Astrocyte (in vitro differentiated cells and primary cell): ENCODE data around the gene PLA1A.

Experiments
- EZH2 ChIP-seq: IDR thresholded peaks from 2 replicates; pipeline ENCODE4 v1.6.1; 2012; ENCODE audit warnings: mild to moderate bottlenecking, low read length, inconsistent platforms; ENCODE audit not compliant: insufficient read depth
- TF ChIP-seq, protein P1 (sequence below): IDR thresholded peaks from 2 replicates; pipeline ENCODE4 v1.5.1; 2011; ENCODE audit warnings: low read depth, mild to moderate bottlenecking, inconsistent platforms, low read length, moderate library complexity; ENCODE audit not compliant: insufficient read depth

DNA sequence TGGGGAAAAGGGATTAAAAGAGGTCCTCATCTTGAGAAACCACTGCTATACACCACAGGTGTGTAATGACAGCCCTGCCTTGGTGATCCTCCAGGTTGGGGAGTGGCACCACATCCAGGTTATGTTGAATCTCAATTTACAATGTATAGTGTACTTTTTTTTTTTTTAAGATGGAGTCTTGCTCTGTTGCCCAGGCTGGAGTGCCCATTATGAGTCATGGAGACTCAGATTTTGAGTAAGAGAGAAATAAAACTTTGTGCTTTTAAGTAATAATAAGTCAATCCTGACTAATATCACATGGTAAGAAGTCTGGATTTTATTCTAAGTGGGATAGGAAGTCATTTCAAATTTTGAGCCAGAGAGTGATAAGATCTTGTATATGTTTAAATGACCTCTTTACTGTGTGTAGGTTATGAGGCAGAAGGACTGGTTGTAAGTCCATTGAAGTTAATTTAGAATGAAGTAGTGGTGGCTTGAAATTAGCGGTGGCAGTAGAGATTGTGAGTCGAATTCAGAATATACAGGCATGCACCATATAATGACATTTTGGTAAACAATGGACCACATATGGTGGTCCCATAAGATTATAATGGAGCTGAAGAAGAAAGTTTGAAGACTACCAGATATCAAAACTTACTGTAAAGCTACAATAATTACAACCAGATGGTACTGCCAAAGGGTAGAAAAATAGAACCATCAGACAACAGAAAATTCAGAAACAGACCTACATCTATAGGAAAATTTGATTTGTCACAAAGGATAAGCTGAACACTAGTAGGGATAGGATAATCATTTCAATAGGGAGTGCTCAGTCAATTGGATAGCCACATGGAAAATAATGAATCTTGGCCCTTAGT is 42.0 kb downstream of the PLA1A start:
- TF ChIP-seq, protein P1, sequence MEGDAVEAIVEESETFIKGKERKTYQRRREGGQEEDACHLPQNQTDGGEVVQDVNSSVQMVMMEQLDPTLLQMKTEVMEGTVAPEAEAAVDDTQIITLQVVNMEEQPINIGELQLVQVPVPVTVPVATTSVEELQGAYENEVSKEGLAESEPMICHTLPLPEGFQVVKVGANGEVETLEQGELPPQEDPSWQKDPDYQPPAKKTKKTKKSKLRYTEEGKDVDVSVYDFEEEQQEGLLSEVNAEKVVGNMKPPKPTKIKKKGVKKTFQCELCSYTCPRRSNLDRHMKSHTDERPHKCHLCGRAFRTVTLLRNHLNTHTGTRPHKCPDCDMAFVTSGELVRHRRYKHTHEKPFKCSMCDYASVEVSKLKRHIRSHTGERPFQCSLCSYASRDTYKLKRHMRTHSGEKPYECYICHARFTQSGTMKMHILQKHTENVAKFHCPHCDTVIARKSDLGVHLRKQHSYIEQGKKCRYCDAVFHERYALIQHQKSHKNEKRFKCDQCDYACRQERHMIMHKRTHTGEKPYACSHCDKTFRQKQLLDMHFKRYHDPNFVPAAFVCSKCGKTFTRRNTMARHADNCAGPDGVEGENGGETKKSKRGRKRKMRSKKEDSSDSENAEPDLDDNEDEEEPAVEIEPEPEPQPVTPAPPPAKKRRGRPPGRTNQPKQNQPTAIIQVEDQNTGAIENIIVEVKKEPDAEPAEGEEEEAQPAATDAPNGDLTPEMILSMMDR: no peak
- TF ChIP-seq EZH2: no peak
